ENCODE results near the gene KCNJ8.

DNA sequence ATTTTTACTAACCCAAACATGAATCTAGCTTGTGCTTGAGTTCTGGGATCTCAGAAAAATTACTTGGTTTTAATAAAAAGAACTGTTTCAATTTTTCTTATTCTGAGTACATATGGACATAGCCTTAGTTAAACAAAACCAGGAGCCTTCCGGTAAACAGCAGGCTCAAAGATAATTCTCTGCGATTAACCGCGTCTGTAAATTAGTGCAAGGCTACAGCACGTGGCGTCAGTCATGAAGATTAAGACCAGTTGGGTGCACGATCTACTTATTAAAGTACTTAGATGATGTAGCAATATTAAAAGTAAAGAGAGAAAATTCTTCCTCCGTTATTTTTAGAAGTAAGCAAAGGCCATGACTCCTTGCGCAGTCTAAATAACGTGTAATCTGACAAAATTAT is 700 bp downstream of the KCNJ8 start:
- no peak for TF ChIP-seq CTCF (IDR thresholded peaks at IDR 0.05)
- TF ChIP-seq EZH2 (IDR thresholded peaks at IDR 0.05) = peak; percentile 53
